Rectal smooth muscle tissue (tissue), 1 donor: ENCODE measurements around the gene PIP4K2A.
A peak's percentile ranks its signal among the peaks of the same experiment; 100 is the strongest.

Source experiments
- H3K27ac ChIP-seq: one replicate; pipeline ENCODE4 v1.7.0; 2013; ENCODE audit warnings: low read depth, low read length, inconsistent platforms
- H3K27me3 ChIP-seq: one replicate; pipeline ENCODE4 v1.7.0; 2013; ENCODE audit warnings: low read length; ENCODE audit not compliant: control insufficient read depth, insufficient read depth
- H3K36me3 ChIP-seq: one replicate; pipeline ENCODE4 v1.7.0; 2013; ENCODE audit warnings: low read length; ENCODE audit not compliant: control insufficient read depth, insufficient read depth
- H3K4me1 ChIP-seq: one replicate; pipeline ENCODE4 v1.7.0; 2013; ENCODE audit warnings: low read length; ENCODE audit not compliant: control insufficient read depth, insufficient read depth
- H3K4me3 ChIP-seq: one replicate; pipeline ENCODE4 v1.7.0; 2013; ENCODE audit warnings: low read length
- H3K9ac ChIP-seq: one replicate; pipeline ENCODE4 v1.7.0; 2013; ENCODE audit warnings: low read length

The PIP4K2A gene

GRCh38 chr10:22617051-22617450 lies 97.3 kb downstream of the PIP4K2A start:
- no peak overlapping the region for H3K9ac ChIP-seq
- no peak overlapping the region for H3K4me3 ChIP-seq
- H3K36me3 ChIP-seq, result no peaks in the 10 kb centered on the region
- H3K27ac ChIP-seq, result no peak overlapping the region
- H3K27me3 ChIP-seq, result no peaks in the 10 kb centered on the region
- H3K4me1 ChIP-seq, result peaks cover 2% of the 10 kb centered on the region

GRCh38 chr10:22615819-22616499 lies 98.4 kb downstream of the PIP4K2A start:
- Histone ChIP-seq H3K4me1 (peaks cover 2% of the 10 kb centered on the region), H3K9ac (no peak overlapping the region), H3K27ac (no peak overlapping the region), H3K4me3 (peak overlapping the region; percentile 58), H3K36me3 (no peaks in the 10 kb centered on the region), H3K27me3 (no peaks in the 10 kb centered on the region)

GRCh38 chr10:22615101-22615500 lies 99.3 kb downstream of the PIP4K2A start:
- Histone ChIP-seq H3K4me3 (no peak overlapping the region), H3K36me3 (no peaks in the 10 kb centered on the region)

GRCh38 chr10:22613011-22613410 lies 101.4 kb downstream of the PIP4K2A start:
- Histone ChIP-seq H3K9ac (no peak overlapping the region), H3K36me3 (no peaks in the 10 kb centered on the region), H3K27me3 (no peaks in the 10 kb centered on the region), H3K27ac (no peak overlapping the region), H3K4me3 (no peak overlapping the region), H3K4me1 (peaks cover under 1% of the 10 kb centered on the region)

More at GRCh38 chr10:22615101-22615500, 99.3 kb downstream of the PIP4K2A start:
- Histone ChIP-seq H3K4me1 (peaks cover 2% of the 10 kb centered on the region), H3K27ac (no peak overlapping the region), H3K27me3 (no peaks in the 10 kb centered on the region), H3K9ac (no peak overlapping the region)

GRCh38 chr10:22612318-22612717 lies 102.1 kb downstream of the PIP4K2A start:
- no peak overlapping the region for H3K9ac ChIP-seq
- no peaks in the 10 kb centered on the region for H3K4me1 ChIP-seq
- H3K4me3 ChIP-seq, result no peak overlapping the region
- no peak overlapping the region for H3K27ac ChIP-seq
- no peaks in the 10 kb centered on the region for H3K27me3 ChIP-seq
- H3K36me3 ChIP-seq, result no peaks in the 10 kb centered on the region

- Histone ChIP-seq H3K4me1 (no peaks in the 10 kb centered on the region), H3K27me3 (no peaks in the 10 kb centered on the region), H3K36me3 (no peaks in the 10 kb centered on the region), H3K9ac (no peak overlapping the region), H3K27ac (no peak overlapping the region), H3K4me3 (no peak overlapping the region)
Observed at GRCh38 chr10:22611425-22612115, 102.8 kb downstream of the PIP4K2A start.

- Histone ChIP-seq H3K4me1 (no peaks in the 10 kb centered on the region), H3K4me3 (no peak overlapping the region), H3K27me3 (no peaks in the 10 kb centered on the region), H3K27ac (no peak overlapping the region), H3K9ac (no peak overlapping the region), H3K36me3 (no peaks in the 10 kb centered on the region)
Observed at GRCh38 chr10:22610610-22611009, 103.8 kb downstream of the PIP4K2A start.

GRCh38 chr10:22609719-22610465 lies 104.5 kb downstream of the PIP4K2A start:
- Histone ChIP-seq H3K27ac (no peak overlapping the region), H3K9ac (no peak overlapping the region), H3K4me1 (no peaks in the 10 kb centered on the region), H3K27me3 (no peaks in the 10 kb centered on the region), H3K36me3 (no peaks in the 10 kb centered on the region), H3K4me3 (no peak overlapping the region)

GRCh38 chr10:22609251-22609650 lies 105.1 kb downstream of the PIP4K2A start:
- Histone ChIP-seq H3K36me3 (no peaks in the 10 kb centered on the region), H3K27ac (no peak overlapping the region), H3K9ac (no peak overlapping the region), H3K27me3 (no peaks in the 10 kb centered on the region), H3K4me1 (no peaks in the 10 kb centered on the region), H3K4me3 (no peak overlapping the region)

- Histone ChIP-seq H3K9ac (peak overlapping the region; percentile 10), H3K27me3 (no peaks in the 10 kb centered on the region), H3K27ac (no peak overlapping the region), H3K36me3 (no peaks in the 10 kb centered on the region), H3K4me1 (no peaks in the 10 kb centered on the region), H3K4me3 (no peak overlapping the region)
Observed at GRCh38 chr10:22607261-22607660, 107.1 kb downstream of the PIP4K2A start.

GRCh38 chr10:22606164-22606614 lies 108.2 kb downstream of the PIP4K2A start:
- Histone ChIP-seq H3K9ac (no peak overlapping the region), H3K4me1 (no peaks in the 10 kb centered on the region), H3K4me3 (no peak overlapping the region), H3K27ac (no peak overlapping the region), H3K27me3 (no peaks in the 10 kb centered on the region), H3K36me3 (no peaks in the 10 kb centered on the region)

- no peaks in the 10 kb centered on the region for H3K27me3 ChIP-seq
- no peak overlapping the region for H3K9ac ChIP-seq
- H3K27ac ChIP-seq, result no peak overlapping the region
- H3K36me3 ChIP-seq, result no peaks in the 10 kb centered on the region
- H3K4me3 ChIP-seq, result no peak overlapping the region
- no peaks in the 10 kb centered on the region for H3K4me1 ChIP-seq
Observed at GRCh38 chr10:22605168-22605567, 109.2 kb downstream of the PIP4K2A start.
